ENCODE data around the gene METTL14.

- TF ChIP-seq CTCF (IDR thresholded peaks at IDR 0.05), result no peak
- TF ChIP-seq POLR2A (IDR thresholded peaks at IDR 0.05), result no peak
Observed at GRCh38 chr4:118758293-118758692, 73.1 kb downstream of the METTL14 start.
